Measurements from ENCODE around the gene C1QB.
"Not testable (repeated sequence)": the region's sequence is repeated elsewhere in the genome, so short reads cannot be mapped to it uniquely, and the experiment has no call there.

Gene C1QB

DNA sequence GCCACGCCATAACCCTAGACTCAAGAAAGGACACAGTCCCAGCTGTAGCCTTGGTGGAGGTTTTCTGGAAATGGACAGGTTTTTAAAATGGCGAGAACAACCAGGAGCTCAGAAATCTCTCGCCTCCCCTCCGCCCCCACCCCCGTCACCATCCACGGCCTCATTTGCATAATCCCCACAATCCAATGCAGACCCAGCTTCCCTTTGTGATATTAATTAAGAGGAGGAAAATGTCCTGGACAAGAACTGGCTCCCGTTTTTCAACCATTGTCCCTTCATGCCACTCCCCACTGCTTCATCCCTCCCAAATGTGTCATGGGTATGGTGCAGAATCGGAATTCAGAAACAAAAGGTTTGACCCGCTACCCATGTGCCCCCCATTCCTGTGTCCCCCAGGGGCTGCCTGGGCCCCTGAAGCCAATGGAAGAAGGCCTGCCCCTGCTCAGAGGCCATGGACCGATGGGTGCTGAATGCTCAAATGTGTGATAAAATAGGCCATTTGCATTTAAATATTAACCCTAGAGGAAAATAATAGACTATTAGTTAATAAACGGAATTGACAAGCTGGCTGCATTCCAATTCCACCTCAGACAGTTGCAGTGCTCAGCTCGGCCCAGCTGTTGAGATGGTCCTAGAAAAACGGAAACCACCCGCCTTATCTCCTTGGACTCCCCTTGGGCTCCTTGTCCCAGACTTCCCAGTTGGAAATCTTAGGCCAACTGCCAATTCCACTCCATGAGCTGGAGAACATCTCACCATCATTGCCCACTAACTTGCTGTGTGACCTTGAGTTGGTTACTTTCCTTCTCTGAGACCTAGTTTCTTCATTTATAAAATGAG lies 46.9 kb downstream of the C1QB start:
- DNase-seq (ENCODE audit: low read depth) = no peak
- TF ChIP-seq, protein P1, sequence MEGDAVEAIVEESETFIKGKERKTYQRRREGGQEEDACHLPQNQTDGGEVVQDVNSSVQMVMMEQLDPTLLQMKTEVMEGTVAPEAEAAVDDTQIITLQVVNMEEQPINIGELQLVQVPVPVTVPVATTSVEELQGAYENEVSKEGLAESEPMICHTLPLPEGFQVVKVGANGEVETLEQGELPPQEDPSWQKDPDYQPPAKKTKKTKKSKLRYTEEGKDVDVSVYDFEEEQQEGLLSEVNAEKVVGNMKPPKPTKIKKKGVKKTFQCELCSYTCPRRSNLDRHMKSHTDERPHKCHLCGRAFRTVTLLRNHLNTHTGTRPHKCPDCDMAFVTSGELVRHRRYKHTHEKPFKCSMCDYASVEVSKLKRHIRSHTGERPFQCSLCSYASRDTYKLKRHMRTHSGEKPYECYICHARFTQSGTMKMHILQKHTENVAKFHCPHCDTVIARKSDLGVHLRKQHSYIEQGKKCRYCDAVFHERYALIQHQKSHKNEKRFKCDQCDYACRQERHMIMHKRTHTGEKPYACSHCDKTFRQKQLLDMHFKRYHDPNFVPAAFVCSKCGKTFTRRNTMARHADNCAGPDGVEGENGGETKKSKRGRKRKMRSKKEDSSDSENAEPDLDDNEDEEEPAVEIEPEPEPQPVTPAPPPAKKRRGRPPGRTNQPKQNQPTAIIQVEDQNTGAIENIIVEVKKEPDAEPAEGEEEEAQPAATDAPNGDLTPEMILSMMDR (conservative IDR thresholded peaks at IDR 0.05; ENCODE audit: low read depth, low read length) = no peak
- no peak overlapping the region for H3K4me3 ChIP-seq (ENCODE audit: low read length)

DNA sequence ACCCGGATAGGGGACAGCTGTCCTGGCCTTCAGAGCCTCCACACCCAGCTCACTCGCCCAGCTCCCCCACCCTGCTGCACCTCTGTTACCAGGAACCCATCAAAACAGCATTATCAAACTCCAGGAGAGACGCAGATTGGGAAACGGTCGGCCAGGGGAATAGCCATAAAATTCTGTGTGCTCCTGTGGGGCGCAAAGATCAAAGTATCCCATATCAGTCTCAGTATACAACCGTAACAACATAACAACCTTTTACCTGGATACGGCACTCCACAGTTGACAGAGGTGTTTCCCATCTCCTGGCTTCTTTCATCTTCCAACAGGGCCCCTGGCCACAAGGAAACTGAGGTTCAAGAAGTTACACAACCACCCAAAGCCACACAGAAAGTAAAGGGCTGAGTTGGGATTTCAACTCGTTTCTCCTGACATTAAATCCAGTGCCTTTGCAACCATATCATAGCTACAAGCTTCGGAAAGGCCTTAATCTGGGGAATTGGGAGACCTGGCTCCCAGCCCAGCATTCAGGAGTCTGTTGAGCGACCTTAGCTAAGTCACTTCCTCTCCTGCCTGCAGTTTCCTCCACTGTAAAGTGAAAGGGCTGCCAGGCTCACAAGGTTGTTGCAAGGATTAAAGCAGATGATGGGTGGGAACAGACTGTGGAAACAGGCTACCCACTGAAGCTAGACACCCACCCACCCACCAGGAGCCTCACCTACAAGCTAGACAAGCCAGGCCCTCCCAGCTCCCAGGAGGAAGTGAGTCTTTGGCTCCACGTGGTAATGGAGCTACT lies 49.5 kb downstream of the C1QB start:
- no peak for DNase-seq (ENCODE audit: low read depth)
- TF ChIP-seq, protein P1 (conservative IDR thresholded peaks at IDR 0.05; ENCODE audit: low read depth, low read length) = no peak
- no peak overlapping the region for H3K4me3 ChIP-seq (ENCODE audit: low read length)

DNA sequence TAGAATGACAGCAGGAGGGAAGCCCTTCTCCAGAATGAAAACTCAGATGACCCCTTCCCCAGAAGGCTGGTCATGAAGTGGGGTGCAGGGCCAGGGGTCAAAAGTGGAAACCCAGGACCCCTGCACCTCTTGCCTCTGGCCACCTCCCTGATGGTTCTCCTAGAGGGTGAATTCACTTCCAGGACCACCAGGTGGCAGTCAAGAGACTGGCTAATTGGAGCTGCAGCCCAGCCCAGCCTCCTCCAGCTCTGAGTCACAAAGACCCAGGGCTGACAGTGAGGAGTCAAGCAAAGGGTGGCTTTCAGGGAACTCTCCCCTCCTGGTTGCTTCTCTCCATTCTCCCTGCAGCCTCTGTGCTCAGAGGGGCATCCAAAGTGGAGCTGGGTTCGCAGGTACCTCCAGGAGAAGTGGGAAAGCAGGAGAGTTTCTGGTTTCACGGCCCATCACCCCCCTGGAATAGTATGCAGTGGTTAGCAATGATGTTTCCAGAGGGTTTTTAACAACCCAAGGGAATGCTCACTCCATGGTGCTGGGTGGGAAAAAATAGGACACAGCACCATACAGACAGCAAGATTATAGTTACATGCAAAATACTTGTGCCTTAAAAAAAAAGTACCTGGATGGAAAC lies 51.5 kb downstream of the C1QB start:
- peak; percentile 46 for DNase-seq (ENCODE audit: low read depth)
- TF ChIP-seq, protein P1 (conservative IDR thresholded peaks at IDR 0.05; ENCODE audit: low read depth, low read length) = peak; percentile 92

DNA sequence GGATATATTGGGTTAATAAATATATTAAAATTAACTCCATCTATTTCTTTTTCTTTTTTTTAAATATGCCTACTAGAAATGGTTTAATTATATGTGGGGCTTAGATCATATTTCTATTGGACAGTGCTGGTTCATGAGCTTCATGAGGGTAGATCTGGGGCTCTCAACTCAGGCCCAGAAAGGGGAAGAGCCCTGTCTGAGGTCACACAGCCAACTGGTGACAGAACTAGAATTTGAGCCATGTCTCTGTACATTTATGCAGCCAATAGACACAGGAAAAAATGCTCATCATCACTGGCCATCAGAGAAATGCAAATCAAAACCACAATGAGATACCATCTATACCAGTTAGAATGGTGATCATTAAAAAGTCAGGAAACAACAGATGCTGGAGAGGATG lies 52.5 kb downstream of the C1QB start:
- no peak for DNase-seq (ENCODE audit: low read depth)
- no peak overlapping the region for H3K4me3 ChIP-seq (ENCODE audit: low read length)
- TF ChIP-seq, protein P1 (conservative IDR thresholded peaks at IDR 0.05; ENCODE audit: low read depth, low read length) = no peak

More for the DNA sequence above, 51.5 kb downstream of the C1QB start:
- no peak overlapping the region for H3K4me3 ChIP-seq (ENCODE audit: low read length)

DNA sequence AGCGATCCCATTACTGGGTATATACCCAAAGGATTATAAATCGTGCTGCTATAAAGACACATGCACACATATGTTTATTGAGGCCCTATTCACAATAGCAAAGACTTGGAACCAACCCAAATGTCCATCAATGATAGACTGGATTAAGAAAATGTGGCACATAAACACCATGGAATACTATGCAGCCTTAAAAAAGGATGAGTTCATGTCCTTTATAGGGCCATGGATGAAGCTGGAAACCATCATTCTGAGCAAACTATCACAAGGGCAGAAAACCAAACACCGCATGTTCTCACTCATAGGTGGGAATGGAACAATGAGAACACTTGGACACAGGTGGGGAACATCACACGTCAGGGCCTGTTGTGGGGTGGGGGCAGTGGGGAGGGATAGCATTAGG lies 53.1 kb downstream of the C1QB start:
- DNase-seq (ENCODE audit: low read depth); H3K4me3 ChIP-seq (ENCODE audit: low read length): not testable (repeated sequence)

DNA sequence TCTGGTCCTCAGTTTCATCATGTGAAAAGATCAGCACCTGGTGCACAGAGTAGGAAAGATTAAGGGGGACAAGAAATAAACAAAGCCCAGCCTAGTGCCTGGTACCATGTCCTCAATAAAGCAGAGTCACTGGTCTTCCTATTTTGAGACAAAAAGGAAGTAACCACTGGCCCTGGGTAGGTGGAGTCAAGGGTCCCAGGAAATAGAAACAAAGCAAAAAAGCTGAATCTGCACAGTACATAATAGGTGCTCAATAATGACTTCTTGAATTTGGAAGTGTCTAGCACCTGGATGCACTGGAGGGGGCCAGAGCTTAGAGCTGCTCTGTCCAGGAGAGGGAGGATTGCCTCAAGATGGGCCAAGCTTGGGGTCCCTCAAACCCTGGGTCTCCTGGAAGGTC lies 55.7 kb downstream of the C1QB start:
- no peak overlapping the region for H3K4me3 ChIP-seq (ENCODE audit: low read length)
- no peak for DNase-seq (ENCODE audit: low read depth)
- TF ChIP-seq, protein P1 (conservative IDR thresholded peaks at IDR 0.05; ENCODE audit: low read depth, low read length) = no peak

DNA sequence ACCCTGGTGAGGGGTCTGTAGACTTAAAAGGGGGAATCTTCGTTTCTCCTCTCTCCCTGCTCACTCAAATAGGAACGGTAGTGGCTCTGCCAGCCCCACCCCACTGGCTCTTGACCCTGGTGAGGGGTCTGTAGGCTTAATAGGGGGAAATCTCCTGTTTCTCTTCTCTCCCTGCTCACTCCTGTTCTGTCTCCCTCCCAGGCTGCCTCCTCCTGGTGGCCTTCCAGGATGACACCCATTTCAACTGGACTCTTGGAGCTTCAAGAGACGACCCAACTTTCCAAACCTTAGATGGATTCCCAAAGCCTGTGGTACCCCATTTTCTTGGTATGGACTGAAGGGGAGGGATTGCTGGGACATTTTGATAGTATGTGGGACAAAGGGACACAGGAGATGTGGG lies 56.2 kb downstream of the C1QB start:
- TF ChIP-seq, protein P1 (conservative IDR thresholded peaks at IDR 0.05; ENCODE audit: low read depth, low read length) = peak; percentile 61
- DNase-seq (ENCODE audit: low read depth) = no peak
- no peak overlapping the region for H3K4me3 ChIP-seq (ENCODE audit: low read length)
